GM19452 (cell line): Measurements from ENCODE around the gene PTPRK.

Source experiments
- ATAC-seq: cut with Tn5 transposase; IDR thresholded peaks from one replicate; pipeline ENCODE4 v1.9.1; 2021; ENCODE audit not compliant: unreplicated experiment

PTPRK gene

DNA sequence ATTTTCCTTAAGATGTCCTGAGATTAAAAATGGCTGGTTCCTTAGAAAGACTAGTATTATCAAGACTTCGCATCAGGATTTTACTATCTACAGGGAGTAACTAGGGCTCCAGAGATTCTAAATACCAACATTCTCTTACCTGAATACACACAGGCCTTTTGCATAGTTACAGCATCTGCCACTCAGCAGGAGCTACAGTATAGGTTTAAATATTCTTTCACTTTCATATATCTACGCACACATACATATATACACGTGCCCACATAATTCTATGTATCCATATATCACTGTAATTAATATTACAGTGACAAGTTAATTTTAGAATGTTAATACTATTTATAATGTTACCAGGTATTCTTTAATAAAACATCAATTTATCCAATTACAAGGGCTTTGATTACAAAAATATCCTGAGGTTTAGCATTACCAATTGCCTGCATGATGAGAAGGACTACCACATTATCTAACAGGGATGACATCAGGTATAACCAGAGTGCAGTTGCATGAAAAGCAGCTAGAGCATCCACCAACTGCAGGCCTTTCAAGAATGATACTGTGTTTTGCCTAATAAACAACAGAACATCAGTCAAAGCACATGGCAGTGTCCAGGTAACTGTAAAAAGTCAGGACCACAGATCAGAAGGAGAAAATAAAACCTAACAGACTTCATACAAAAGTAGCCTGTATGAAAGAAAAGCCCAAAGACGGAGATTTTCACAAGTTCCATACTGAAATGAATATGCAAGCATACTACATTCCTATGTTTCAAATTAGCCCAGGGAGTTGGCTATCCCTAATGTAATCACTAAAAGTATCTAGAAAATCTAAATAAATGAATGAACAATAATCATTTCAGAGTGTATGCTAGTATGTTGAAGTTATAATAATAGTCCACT lies 268.7 kb downstream of the PTPRK start:
- no peak for ATAC-seq

DNA sequence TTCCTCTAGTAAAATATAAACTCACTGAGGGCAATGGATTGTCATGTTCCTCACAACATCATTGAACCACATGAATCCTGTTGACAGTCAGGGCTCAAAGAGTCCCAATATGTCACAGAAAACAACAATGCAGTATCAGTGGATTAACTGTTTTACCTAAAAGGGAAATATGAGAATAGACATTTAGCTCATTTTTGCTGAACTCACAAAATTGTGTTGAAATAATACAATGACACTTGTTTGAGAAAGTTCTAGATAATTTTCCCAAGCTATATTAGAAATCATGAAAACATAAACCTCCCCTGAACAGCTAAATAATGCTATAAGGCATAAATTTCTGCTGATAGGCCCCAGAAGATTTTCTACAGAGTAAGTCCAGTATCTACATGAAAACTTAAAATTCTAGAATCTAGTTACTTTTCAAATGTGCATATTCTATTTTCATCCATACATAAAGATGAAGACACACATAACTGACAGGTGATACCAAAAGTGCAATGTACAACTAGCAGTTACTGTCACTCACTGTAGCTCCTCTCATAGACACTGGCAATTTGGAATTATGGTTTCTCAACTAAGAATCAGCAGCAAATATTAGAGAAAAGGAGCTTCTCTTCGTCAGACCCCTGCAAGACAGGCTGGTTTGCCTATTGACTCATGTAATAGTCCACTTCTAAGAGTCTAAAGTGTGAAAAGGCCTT lies 269.9 kb downstream of the PTPRK start:
- no peak for ATAC-seq

DNA sequence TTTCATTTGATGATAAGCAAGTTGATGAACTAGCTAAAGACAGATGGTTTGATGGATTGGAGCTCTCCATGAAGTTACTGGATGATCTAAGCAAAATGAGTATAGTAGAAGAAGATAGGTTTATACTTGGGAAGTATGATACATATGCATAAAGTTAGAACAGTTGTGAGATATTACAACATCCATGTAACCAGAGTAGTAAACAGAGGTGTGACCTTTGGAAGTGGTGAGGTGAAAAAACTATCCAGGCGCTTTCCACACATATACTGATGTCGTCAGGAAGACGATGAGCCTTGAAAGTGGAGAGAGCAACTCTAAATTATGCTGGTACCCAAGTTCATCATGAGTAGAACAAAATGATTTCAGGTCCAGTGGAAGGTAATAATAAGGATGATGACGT lies 271.0 kb downstream of the PTPRK start:
- no peak for ATAC-seq

DNA sequence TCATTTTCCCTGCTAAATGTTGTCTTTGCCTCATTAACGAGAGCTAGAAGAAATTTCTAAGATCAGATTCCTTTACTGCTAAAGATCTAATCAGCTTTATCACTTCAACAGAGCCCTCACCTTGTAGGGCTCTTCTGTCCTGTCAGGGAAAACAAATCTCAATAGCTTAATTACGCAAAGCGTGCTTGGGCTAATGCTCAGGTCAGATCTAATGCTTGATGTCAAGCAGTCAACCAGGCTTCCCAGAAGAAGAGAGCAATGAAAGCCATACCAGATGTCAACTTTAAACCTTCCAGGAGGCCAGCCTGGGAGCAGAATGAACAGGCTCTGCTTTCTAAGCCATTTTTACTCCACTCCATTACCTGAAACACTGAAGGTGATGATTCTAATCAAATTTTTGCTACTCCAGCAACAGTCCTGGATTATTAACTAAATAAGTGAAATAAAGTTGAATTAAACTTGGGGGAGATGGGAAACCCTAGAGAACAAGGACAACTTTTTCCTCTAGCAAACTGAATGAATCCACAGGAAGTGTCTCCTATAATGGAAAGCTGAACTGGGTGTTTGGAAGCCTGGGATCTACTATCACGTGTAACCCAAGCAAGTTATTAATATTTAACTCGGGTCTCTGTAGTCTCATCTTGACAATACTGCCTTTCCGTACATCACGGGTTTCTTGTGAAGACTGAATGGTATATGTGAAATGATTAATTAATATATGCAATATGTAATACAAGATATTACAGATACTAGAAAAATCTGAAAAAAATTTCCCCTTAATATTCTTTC lies 273.7 kb downstream of the PTPRK start:
- no peak for ATAC-seq

DNA sequence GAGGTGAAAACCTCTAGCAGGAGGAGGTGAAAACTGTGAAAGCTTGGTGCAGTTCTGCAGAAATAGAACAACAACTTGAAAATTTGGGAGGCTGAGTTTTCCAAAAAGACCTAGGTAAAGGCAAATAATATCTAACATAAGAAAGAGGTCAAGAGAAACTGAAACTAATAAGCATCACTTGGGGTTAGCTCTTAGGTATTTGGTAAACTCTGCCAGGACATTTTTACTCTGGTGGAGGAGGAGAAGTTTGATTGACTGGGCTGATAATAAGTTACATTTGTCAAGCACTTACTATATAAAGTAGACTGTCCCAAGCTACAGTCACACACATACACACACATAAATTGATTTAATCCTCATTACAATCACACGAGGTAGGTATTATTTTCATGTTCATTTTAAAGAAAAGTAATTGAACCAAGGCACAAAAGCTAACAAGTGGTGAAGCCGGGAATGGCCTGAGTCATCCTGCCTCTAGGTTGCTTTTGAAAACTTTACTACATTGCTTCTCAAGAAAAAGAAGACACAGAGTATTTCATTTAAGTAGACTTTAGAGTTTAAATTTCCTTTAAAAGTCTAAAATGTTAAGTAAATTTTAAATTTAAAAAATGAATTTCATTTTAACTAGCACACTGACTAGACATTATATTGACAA lies 275.5 kb downstream of the PTPRK start:
- no peak for ATAC-seq

DNA sequence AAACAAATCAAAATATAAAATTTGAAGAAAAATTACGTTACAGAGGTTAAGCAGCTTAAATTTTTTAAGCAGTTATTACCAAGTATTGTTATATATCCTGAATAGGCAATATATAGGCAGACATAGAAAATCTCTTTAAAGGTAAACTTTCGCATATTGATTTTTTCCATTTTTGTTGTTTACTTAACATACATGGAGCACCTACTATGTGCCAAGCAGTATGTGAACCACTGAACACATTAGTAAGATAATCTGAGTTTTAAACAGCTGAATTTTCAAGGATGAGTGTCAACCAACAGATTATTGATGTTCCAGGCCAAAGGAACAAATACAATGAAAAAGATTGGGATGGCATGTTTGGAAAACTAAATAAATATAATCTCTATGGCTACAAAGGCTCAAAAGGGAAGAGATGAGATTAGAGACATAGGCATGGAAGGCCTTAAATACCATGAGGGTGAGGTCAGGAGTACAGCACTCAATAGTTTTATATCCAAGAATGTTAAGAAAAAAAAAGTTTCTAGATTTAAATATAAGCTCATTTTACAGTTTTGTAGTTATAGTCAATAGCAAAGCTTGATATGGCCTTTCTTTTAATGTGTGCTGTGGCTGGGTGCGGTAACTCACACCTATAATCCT lies 277.5 kb downstream of the PTPRK start:
- no peak for ATAC-seq

DNA sequence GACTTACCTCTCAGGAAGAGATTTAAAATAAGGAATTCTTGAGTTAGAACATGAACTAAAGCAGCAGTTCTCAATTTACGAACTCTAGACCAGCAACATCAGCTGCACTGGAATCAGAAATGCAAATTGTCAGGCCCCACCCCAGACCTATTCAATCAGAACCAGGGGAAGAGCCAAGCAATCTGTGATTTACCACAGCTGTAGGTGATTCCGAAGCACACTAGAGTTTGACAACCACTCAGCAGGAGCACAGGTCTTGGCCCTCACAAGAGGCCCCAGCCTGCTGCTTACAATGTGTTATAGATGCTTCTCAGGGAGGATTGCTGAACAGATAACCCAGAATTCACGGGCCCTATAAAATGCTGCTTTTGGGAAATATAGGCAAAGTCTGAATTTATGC lies 279.2 kb downstream of the PTPRK start:
- ATAC-seq: peak; percentile 48

DNA sequence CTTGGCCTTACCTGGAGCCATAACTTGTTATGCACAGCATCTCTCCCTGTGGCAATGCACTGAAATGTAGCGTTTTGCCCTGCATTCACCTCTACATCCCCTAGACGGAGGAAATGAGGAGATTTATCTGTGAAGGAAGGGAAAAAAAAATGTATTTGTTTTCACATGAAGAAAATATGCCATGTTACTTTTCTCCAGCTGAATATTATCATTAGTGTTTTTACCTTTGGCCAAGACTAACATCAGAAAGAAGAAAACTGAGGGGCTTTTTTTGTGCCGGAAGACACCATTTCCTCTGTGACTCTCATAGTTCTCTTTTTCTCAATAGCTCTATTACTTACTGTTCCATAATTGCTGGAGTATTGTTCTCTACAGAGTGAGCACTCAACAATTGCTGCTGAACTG lies 280.4 kb downstream of the PTPRK start:
- peak; percentile 56 for ATAC-seq

DNA sequence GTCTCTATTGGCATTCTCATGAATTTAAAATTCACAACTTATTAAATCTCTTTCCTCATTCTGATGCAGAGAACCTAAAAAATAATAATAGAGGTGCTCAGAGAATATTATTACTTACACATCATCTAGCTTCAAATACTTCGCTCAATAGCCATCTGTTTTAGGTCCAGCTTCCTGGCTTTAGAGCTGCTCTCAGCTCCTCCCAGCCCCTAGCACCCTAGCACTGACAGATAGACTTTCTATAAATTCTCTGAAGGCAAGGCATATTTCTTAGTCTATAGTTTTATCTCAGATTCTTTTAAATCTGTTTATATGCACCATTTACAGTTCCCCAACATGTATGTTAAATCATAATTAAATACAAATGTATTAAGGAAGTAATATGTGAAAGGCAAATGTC lies 281.3 kb downstream of the PTPRK start:
- no peak for ATAC-seq

DNA sequence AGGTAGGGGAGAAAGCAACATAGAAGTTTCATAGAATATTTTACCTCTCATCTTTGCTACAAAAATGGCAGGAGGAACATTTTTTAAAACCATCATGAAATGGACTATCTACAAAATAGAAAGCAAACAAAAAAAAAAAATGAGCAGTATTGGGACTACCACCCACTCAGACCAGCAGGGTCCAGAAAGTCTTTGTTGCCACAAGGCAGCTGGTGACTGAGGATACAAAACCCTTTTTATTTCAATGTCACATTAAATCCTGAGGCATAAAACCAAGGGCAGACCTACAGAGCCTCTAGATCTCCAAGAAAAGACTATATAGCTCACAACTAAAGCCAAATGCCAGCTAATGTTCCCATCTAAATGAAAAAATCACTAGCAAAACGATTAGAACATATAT lies 282.2 kb downstream of the PTPRK start:
- no peak for ATAC-seq

DNA sequence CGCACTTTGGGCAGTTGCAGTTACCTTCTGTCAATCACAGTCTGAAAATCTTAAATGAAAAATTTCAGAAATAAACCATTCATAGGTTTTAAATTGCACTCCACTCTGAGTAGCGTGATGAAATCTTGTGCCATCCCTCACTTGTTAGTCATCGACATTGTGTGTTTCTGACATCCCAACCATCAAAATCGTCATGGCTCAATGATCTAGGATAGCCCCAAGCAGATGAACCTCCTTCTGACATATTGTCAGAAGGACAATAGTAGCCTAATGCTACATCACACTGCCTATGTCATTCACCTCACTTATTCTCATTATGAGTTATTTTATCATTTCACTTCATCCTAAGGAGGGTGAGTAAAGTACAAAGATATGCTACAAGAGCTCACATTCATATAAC lies 284.8 kb downstream of the PTPRK start:
- ATAC-seq: no peak

DNA sequence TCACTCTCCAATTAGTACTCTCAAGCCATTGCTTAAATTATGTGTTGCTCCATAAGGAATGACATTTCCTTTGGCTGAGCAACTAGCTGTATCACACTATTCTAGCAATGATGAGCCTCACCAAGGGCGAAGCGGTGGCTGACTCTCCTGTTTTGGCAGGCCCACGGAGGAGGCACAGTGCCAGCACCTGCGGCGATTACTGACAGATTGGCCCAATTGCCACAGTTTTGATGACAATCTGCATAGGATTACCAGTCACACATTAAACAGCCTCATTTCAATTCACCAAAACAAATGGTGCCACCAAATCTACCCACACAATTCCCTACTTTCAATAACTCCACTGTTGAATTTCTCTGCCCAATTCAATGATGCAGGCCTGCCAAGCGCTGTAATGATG lies 286.9 kb downstream of the PTPRK start:
- no peak for ATAC-seq

DNA sequence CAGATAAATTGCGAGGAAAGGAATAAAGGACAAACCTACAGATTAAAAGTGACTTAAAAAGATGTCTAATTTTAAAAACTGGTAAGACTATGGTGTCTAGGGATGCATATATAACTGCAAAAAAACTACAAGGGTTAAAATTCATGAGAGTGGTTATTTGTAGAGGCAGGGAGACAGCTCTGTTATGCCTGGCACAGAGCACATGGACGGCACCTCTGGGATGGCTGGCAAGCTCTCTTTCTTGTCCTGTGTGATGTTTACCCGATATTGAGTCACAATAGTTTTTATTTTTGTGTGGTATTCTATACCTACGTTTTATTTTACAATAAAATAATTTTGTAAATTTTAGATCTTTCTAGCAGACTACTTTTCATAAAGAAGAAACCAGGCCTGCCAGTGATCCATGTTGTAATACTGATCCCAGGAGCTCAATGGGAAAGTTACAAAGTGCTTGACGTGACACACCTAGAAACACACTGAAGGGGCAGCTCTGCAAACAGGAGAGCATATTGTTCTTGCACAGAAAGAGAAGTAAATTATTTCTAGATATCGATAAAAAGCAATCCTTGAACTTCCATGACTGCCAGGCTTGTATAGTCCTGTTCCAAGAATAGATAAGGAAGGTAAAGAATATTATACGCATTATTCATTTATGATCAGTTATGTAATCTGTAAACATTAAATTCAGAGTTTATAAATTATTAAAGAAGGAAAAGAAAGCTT lies 290.0 kb downstream of the PTPRK start:
- ATAC-seq: no peak

DNA sequence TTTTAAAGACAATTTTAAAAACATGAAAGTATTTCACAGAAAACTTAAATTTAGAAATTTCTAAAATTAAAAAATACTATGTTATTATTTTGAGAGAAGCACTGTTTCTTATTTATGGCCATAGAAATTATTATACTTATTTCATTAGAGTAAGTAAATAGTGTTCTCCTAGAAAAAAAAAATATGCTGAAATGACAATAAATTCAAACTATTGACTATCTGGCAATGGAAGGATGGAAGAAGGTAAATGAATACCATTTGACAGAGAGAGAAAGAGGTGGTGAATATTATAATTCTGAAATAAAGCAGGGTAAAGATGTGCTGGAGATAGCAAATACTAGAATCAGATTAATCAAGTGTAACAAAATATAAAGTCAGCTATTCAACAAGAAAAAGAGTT lies 294.8 kb downstream of the PTPRK start:
- no peak for ATAC-seq

DNA sequence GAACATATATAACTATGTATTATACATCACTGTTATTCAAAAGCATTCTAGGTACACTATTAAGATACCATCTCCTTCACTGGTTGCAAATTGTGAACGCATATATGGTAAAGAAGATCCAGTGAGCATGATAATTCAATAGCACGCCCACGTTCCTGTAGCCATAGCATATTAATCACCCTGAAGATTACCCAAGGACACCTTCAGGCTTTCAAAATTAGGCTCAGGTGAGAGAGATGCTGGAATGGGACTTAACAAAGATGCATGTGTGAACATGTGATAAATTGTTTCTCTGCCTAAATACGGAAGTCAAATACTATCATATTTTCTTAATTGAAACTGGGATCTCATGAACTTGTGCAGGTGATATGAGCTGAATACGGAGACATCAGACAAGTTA lies 303.5 kb downstream of the PTPRK start:
- ATAC-seq: no peak

DNA sequence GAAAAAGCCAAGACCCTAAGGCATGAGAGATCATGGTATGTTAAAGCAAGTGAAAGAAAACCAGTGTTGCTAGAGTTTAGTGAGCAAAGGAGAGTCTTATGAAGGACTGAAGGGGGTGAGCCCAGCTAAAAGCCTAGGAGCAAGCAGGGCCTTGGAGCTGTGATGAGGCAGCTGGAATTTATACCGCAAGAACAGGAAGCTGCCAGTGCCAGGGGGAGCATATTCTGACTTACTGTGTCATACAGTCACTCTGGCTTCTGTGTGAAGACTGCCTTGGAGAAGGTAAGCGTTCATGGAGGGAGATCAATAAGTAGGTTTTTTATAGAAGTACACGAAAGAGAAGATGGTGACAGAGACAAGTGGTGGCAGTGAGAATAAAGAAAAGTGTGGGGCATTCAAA lies 310.6 kb downstream of the PTPRK start:
- ATAC-seq: no peak

DNA sequence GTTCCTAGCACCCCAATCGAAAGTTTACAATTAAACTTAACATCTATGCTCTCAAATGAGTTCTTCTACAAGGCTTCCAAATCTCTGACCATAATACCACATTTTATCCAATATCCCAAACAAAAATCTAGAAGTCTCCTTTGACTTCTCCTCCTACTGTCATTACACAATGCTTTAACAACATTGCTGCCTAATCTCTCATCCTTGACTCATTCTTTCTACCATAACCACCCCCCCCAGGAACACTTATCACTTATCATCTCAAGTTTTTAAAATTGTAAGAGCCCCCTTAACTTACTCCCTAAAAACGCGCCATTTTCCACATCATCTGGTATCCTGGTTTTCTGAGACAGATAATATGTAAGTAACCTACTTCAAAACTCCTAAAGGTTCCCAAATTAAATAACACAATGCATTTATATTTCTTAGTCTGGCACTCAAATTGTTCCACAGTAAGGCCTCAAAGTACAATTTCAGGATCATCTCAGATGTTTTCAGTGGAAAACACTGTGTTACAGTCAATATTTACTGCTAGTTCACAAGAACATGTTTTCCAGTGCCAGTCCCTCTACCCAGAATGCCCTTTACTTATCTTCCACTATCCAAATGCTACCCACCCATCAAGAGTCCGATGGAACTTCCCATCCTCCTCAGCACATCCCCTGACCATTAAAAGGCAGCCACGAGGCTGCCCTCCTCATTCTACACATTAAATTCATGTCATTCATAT lies 311.4 kb downstream of the PTPRK start:
- no peak for ATAC-seq

DNA sequence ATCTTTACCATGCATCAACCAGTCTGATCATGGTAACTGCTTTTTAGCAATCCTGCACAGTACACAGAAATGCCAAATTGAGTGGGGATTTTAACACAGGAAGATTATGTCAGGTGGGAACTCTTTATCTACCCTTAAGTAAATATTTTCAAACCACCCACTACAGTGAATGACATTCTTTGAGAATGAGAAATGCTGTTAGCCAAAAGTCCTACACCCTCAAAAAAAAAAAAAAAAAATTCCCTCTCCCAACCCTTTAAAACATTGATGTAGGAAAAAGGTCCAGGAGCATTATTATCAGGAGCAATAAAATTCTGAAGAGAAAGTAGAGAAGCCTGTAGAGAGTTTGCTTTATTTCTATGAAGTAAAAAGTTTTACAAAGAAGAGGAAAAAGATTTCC lies 312.3 kb downstream of the PTPRK start:
- no peak for ATAC-seq
